ENCODE results near the gene RNU6-9.

- TF ChIP-seq ZFAT (CRISPR knock-in tag; conservative IDR thresholded peaks at IDR 0.05) (no peak), USF2 (IDR thresholded peaks at IDR 0.05; ENCODE audit: low read depth, low read length) (no peak), USF2 (CRISPR knock-in tag; IDR thresholded peaks at IDR 0.05; ENCODE audit: borderline replicate concordance) (no peak), ZNF362 (CRISPR knock-in tag; IDR thresholded peaks at IDR 0.05; ENCODE audit: borderline replicate concordance) (no peak), ZNF253 (CRISPR knock-in tag; IDR thresholded peaks at IDR 0.05; ENCODE audit: borderline replicate concordance) (no peak)
Measured at GRCh38 chr19:906480-906879, 13.2 kb downstream of the RNU6-9 start.

Measured in HepG2 (cell line).